Measurements from ENCODE around the gene CCDC188. TPM values are rescaled to one million over a fixed set of nuclear protein-coding genes. Genes with fewer than 3 reads are reported as not detected.

CCDC188 gene
- total RNA-seq, 2 donors from 2014 or later, result 0.58 to 1.5 TPM

DNA sequence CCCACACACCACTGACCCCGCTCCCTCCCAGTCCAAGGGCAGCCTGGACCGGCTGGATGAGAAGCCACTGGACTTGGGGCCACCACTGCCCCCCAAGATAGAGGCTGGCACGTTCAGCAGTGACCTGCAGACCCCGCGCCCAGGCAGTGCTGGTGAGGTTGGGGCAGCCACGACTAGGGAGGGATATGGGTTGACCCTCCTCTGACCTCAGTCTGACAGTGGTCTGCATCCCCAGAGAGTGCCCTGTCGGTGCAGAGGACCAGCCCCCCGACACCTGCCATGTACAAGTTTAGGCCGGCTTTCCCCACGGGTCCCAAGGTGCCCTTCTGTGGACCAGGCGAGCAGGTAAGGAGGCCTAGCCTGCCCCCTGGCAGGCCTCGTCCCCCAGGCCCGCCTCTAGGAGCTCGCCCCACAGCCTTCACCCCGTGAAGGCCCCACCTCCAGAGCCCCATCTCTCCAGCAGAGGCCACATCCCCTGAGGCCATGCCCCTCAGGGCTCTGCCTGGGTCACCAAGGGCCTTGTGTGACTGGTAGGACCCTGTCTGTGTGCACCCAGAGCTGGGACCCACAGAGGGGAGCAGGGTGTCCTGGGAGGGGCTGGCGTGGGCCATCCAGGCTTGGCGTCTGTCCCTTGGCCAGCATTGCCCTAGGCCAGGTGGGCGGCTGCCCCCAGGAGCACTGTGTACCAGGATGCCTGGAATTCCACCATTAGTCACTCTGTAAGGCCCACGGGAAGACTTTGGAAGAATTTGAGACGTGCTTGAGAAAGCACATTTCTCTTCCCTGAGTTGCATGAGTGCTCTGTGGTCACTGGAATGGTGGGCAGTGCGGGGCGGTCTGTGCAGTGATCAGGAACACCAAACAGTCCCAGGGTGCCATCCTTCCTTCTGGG, 9.4 kb downstream of the CCDC188 start:
- no peak for DNase-seq

DNA sequence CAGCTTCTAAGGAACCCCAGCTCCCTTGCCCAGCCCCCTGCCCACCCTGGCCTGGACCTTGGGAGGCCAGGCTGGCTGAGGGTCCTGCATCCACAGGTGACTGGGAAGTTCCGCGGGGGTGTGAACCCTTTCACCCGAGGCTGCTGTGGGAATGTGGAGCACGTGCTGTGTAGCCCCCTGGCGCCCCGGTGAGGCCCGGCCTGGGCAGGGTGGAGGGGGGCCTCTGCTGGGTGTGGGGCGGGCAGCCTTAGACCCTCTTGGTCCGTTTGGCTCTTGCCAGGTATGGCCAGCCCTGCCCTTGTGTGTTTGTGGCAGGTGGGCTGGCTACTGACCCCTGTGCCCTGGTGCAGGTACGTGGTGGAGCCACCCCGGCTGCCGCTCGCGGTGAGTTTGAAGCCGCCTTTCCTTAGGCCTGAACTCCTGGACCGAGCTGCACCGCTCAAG, 10.3 kb downstream of the CCDC188 start:
- intact Hi-C loops (cut with DNase I, micrococcal nuclease), result no loop called here
- ATAC-seq (no peak), DNase-seq (no peak)

More for the DNA sequence above, 9.4 kb downstream of the CCDC188 start:
- ATAC-seq, result no peak
- intact Hi-C loops (cut with DNase I, micrococcal nuclease), result no loop called here

DNA sequence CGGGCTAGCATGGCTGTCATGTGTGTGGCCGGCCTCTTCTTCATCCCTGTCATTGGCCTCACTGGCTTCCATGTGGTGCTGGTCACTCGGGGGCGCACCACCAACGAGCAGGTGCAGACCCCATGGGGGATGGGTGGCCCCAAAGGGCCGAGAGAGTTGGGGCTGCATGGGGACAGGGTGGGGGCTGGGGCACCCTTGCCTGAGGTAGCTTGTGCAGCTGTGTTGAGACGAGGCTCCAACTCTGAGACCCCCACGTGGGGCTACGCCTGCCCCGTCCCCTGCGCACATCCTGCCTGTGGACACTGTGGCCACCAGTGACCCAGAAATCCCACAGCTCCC, 10.8 kb downstream of the CCDC188 start:
- DNase-seq, result no peak
- no peak for ATAC-seq
- intact Hi-C loops (cut with DNase I, micrococcal nuclease), result no loop called here

DNA sequence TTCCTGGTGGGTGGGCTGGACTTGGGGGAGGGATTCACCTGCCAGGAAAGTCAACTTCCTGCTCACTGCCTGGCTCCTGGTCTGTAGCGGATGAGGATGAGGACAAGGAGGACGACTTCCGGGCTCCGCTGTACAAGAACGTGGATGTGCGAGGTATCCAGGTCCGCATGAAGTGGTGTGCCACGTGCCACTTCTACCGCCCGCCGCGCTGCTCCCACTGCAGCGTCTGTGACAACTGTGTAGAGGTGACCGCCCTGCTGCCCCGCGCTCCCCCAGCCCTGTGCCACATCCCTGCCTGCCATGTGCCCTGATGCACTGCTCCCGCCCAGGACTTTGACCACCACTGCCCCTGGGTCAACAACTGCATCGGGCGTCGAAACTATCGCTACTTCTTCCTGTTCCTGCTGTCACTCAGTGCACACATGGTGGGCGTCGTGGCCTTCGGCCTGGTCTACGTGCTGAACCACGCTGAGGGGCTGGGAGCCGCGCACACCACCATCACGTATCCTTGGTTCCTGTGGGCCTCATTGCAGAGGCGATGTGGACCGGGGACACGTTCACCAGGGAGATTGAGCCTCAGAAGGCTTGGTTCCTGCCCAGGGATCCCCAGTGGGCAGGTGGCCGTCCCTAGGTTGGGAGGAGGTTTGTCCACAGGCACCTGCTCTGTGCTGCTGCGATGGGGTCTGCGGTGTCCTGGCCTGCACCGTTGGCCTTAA, 11.3 kb downstream of the CCDC188 start:
- DNase-seq (no peak), ATAC-seq (peak; percentile 30)
- intact Hi-C loops (cut with DNase I, micrococcal nuclease), result no loop called here

DNA sequence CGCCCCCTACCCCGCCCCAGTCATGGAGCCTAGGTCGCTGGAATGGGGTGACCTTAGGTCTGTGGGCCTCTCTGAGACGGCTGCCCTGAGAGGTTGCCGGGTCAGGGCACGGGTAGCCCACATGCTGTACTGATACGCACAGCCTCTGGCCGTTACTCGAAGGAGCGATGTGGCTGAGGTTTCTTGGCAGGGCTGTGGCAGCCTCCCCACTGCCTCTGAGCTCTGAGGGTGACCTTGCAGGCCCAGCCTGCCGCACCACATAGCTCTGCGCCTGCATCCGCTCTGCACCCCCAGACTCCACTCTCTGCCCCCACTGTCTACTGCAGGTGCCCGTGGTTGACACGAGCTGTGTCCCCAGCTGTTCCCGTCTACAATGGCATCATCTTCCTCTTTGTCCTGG, 12.0 kb downstream of the CCDC188 start:
- intact Hi-C loops (cut with DNase I, micrococcal nuclease), result no loop called here

DNA sequence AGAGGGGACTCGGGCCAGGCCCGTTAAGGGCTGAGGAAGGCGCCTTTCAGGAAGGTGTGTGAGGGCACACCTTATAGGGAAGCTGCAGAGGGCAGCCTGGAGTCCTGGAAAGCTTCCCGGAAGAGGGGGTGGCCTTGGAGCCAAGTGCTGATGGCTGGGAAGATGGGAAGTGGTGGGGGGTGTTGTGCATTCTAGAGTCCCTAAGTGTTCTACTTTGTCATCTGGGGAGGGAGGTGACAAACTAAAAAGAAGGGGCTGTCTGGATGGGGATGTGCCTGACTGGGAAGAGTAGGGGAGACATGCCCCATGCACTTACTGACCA, 12.5 kb downstream of the CCDC188 start:
- peak; percentile 57 for ATAC-seq
- intact Hi-C loops (cut with DNase I, micrococcal nuclease), result no loop called here
- DNase-seq, result no peak

More for the DNA sequence above, 12.0 kb downstream of the CCDC188 start:
- no peak for DNase-seq
- no peak for ATAC-seq

DNA sequence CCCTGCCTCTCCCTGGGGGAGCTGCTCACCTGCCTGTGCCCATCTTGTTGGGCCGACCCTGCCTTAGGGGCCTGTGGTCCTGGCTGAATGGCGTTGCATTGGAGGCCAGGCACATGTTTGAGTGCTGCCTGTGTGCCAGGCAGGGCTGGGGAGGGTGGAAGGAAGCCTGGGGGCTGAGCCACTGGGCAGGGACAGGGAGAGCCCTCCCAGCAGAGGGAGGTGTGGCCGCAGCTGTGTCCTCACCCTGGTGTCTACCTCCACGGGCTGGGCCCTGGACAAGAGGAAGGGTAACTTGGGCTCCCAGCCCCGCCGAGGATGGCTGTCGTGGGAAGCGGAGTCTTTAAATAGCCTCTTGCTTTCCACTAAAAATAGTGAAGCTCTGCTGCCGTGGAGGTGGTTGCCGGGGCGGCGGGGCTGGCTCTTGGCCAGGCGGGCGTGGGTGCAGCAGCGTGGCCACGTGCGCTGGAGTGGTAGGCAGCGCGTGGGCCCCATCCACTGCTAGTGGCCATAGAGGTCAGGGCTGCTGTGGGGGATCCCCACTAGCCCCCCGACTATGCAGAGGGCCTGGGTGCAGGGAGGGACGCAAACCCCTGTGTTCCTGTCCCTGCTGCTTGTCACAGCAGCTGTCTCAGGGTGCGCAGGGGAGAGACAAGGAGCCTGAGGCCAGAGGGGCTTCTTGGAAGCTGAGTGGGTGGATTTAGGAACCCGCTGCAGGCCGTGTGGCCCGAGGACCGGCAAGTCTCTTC, 13.0 kb downstream of the CCDC188 start:
- intact Hi-C loops (cut with DNase I, micrococcal nuclease), result no loop called here
- DNase-seq (no peak), ATAC-seq (peak; percentile 30)

DNA sequence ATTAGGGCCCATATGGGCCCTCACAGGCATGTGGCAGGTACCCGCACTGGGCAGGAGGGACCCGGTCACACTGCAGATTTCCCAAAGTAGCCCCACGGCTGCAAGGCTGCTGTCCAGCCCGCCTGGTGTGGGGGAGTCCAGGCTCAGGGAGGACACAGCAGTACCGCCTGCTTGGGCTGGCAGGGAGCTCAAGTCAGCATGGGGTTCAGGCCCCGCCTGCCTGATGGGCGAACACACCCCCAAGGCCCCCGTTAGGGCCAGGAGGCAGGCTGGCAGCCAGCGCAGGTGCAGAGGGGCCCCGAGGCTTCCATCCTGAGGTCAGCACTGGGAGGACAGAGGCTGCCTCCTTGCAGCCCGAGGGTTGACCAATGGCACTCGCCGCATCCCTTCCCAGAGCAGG, 13.7 kb downstream of the CCDC188 start:
- intact Hi-C loops (cut with DNase I, micrococcal nuclease), result no loop called here
- DNase-seq (no peak), ATAC-seq (no peak)

DNA sequence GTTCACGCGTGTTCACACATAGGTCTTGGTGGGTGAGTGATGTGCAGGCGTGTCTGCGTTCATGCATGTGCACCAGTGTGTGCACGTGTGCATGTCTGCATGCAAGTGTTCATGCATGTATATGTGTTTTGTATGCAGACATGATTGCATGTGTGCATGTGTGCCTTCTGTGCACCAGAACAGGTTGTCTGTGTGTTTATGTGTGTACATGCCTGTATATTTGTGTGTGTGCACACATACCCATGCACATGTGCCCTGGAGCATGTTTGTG, 14.3 kb downstream of the CCDC188 start:
- DNase-seq (no peak), ATAC-seq (no peak)
- intact Hi-C loops (cut with DNase I, micrococcal nuclease), result no loop called here

DNA sequence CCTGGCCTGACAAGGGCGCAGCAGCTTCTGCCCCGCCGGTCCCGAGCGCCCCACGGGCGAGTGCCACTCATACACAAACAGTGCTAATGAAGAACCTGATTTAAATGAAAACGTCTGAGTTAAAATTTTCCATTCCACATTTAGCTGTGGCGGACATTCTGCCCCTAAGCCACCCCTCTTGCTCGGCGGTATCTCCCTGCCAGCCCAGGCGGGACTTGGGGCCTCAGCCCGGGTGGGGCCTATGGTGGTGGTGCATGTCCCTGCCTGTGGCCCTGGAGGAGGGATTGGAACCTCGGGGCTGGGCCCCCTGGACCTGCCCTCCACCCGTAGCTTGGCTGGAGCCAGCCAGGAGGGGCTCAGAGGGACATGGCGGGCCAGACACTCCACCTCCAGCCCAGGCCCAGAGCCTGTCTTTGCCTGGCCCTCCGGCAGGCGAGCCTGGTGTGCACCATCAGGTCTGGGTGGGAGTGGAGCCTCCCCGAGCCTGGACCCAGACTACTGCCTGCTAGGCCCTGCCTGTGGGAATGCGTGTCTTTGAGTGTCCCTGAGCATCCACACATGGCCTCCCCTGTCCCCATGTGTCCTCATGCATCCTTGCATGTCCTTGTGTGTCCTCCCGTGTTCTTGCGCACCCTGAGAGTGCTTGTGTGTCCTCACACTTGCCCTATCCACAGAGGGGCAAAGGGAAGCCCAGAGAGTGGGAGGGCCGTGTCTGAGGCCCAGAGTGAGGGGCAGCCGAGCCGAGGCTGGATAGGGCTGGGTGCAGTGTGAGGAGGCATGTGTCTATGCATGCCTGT, 14.9 kb downstream of the CCDC188 start:
- DNase-seq, result no peak
- intact Hi-C loops (cut with DNase I, micrococcal nuclease), result no loop called here
- no peak for ATAC-seq

DNA sequence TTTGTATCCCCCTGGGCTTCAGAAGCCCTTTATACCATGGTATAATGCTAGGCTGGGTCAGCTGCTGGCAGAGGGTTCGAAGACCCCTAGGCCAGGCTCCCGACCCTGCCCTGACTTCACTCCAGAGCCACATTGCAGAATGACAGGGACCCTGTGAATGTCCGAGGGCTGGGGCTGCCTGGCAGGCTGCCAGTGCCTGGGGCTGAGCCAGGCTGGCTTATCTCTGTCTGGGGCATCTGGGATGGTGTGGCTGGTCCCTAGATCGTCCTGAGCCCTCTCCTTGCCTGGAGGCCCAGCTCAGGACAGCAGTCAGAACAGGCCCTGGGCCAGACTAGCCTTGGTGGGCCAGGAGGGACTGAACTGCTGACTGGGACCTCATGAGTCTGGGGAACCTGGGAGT, 15.6 kb downstream of the CCDC188 start:
- no peak for ATAC-seq
- intact Hi-C loops (cut with DNase I, micrococcal nuclease), result no loop called here
- no peak for DNase-seq

DNA sequence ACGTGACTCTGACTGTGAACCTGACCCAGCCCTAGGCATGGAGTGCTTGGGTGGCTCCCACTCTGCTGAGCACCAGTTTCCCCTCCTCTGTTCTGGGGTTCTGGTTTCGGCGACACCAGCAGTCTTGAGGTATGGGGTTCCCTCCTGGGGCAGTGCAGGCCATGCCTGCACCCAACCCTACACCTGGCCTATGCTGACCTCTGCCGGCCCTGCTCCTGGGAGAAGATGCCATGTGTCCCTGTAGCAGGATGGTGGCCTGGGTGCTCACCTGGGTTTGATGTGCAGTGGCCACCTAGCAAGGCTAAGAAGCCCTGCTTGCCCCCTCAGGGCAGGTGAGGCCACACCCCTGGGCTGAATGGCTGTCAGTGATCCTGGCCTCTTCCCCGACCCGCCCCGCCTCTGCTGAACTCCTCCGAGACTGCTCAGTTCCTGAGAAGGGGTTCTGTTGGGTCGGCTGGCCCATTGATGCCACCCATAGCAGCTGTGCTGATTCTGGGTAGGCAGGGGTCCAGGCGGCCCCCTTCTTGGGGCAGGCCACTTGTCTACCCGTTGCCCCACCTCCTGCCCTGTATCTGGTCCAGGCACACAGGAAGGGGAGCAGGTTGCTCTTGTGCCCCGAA, 16.8 kb downstream of the CCDC188 start:
- intact Hi-C loops (cut with DNase I, micrococcal nuclease), result no loop called here
- DNase-seq (no peak), ATAC-seq (no peak)

DNA sequence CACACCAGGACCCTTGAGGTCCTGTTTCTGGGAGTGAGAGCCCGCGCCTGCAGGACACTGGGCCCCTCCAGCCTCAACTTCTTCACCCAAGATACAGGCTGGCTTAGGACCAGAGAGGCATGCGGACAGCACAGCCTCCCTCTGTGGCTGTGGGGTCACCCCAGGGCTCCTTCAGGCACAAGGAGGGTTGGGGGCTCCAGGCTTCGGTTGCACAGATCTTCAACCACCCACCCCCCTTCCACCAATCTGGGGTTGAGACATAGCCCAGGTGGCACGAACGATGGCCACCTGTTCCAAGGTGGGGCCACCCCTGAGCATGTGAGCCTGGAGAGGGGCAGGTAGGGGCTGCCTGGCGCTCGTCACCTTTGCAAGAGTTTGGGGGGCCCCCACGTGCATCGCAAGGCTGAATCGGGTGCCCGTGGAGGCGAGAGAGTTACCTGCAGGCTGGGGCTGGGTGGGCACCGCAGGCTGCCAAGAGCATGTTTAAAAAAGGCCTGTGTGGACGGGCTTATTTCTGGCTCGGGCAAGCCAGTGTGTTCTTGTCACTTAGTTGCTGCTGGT, 18.1 kb downstream of the CCDC188 start:
- no peak for ATAC-seq
- intact Hi-C loops (cut with DNase I, micrococcal nuclease), result no loop called here
- no peak for DNase-seq

DNA sequence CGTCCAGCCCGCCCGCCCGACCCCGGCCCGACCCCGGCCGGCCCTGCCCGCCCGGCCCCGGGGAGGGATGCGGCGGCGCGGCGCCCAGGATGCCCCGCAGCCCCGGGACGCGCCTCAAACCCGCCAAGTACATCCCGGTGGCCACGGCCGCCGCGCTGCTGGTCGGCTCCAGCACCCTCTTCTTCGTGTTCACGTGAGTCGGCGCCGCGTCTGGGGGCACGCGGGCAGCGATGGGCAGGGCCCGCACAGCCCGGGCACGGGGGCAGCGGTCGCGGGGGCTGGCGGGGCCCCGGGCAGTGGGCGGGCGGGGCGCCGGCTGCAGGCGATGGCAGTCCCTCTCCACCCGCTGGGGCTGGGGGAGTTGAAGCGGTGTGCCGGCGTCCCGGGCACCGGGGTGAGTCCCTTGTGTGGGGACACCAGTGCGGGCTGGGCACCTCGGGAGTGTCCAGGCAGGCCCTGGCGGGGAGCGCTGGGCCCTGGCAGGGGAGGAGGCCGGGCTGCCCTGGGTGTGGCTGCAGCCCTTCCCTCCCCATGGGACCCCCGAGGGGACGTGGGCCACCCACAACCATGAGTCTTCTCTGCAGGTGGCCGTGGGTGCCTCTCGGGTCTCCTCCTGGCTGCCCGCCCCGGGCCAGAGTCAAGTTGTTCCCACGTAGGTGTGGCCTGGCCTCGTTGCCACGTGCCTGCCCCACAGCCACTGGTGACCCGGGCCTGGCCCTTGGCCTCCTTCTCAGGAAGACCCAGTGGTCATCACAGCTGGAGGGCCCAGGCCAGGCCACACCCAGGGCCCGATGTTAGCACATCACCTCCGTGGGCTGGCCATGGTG, 18.8 kb downstream of the CCDC188 start:
- intact Hi-C loops (cut with DNase I, micrococcal nuclease), result no loop called here
- ATAC-seq, result peak; percentile 16
- DNase-seq, result peak; percentile 42 to 48

GRCh38 chr22:20131597-20131858, 19.3 kb downstream of the CCDC188 start, which contains the start of gene ZDHHC8:
Gene ZDHHC8 (plus strand): TSS chr22:20131804. CDS start chr22:20131948, 144 bp downstream.
- DNase-seq, result peak in 1 of 2 donors; percentile 65
- intact Hi-C loops (cut with DNase I, micrococcal nuclease), result no loop called here
- peak; percentile 56 for ATAC-seq

GRCh38 chr22:20130731-20131596, 19.9 kb downstream of the CCDC188 start:
- intact Hi-C loops (cut with DNase I, micrococcal nuclease), result no loop called here
- DNase-seq (peak; percentile 82 to 90), ATAC-seq (peak; percentile 83)

DNA sequence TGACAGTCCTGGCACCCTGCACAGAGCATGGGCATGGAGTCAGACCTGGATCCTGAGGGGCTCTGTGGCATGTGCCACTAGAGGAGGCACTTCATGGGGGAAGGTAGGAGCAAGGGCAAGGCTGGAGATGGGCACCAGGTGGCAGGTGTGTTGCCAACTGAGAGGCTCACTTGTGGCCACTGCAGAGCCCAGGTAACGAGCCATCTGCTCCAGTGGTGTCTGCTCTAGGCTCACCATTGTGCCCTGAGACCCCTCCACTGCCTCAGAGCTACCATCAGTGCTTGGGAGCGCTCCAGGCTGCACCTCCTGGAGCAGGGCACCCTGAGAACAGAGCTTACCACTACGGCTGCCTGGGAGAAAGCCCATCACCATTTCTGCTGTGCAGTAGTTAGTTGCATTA, 20.5 kb downstream of the CCDC188 start:
- ATAC-seq (peak; percentile 38), DNase-seq (no peak)
- intact Hi-C loops (cut with DNase I, micrococcal nuclease), result no loop called here

All from left colon (tissue), 2 donors.